Spleen (tissue), 13 donors: Measurements from ENCODE around the gene SNAPC5. TPM values are rescaled to one million over a fixed set of nuclear protein-coding genes. Genes with fewer than 3 reads are reported as not detected.

ENCODE experiments used
- DNase-seq: peaks from one replicate; pipeline ENCODE4 v3.0.0-alpha.2; 2020
- H3K27ac ChIP-seq, 8 donors: fragments of 200-600 bp; sonication (generic) in 7 of 8; 1 replicate in 4 of 8; 2 replicates in 4 of 8; pipeline versions ENCODE4 v1.5.0 to v1.8.0; 2016 to 2021; ENCODE audit warnings: inconsistent platforms in 4 of 8, mild to moderate bottlenecking in 4 of 8, moderate library complexity in 1 of 8
- H3K27me3 ChIP-seq, 7 donors: fragments of 200-600 bp; sonication (generic) in 6 of 7; replicated peaks in 1 of 7; 1 replicate in 4 of 7; 2 replicates in 3 of 7; pipeline versions ENCODE4 v1.5.0 to v1.8.0; 2016 to 2021; ENCODE audit warnings: inconsistent platforms in 3 of 7, mild to moderate bottlenecking in 1 of 7
- H3K36me3 ChIP-seq, 6 donors: fragments of 200-600 bp; sonication (generic) in 5 of 6; 1 replicate in 4 of 6; 2 replicates in 2 of 6; pipeline versions ENCODE4 v1.5.0 to v1.8.0; 2016 to 2021; ENCODE audit warnings: inconsistent platforms in 2 of 6
- H3K4me1 ChIP-seq, 6 donors: fragments of 200-600 bp; sonication (generic) in 5 of 6; 1 replicate in 3 of 6; 2 replicates in 3 of 6; pipeline versions ENCODE4 v1.5.0 to v1.8.0; 2016 to 2021; ENCODE audit warnings: inconsistent platforms in 3 of 6
- H3K4me3 ChIP-seq, 8 donors: fragments of 200-600 bp; sonication (generic) in 7 of 8; 1 replicate in 4 of 8; 2 replicates in 4 of 8; pipeline versions ENCODE4 v1.5.0 to v1.8.0; 2016 to 2021; ENCODE audit warnings: inconsistent platforms in 4 of 8, mild to moderate bottlenecking in 4 of 8, moderate library complexity in 2 of 8
- H3K9me3 ChIP-seq, 8 donors: fragments of 200-600 bp; sonication (generic) in 7 of 8; 1 replicate in 4 of 8; 2 replicates in 4 of 8; pipeline versions ENCODE4 v1.5.0 to v1.8.0; 2016 to 2021; ENCODE audit warnings: inconsistent platforms in 4 of 8
- POLR2A ChIP-seq, 3 donors: fragments of 450-650 bp; IDR thresholded peaks; one replicate each; pipeline ENCODE4 v1.5.1; 2017; ENCODE audit warnings: antibody characterized with exemption in 3 of 3, mild to moderate bottlenecking in 1 of 3
- POLR2AphosphoS5 ChIP-seq, 3 donors: sonication (generic); formaldehyde crosslinking; IDR thresholded peaks; one replicate each; pipeline ENCODE4 v1.5.1; 2017; ENCODE audit warnings: antibody characterized with exemption in 3 of 3
- WGBS, 5 donors: extraction: QIAGEN DNeasy Blood & Tissue Kit in 3 of 5; methylation state at CpG; one replicate each; pipeline versions ENCODE4 v1.1.5 to v1.1.7; 2013 to 2018; 5-methylcytosine and 5-hydroxymethylcytosine counted together
- intact Hi-C: fragments of 100-400 bp; cut with DNase I; formaldehyde crosslinking; loops from one replicate; pipeline ENCODE4 v1.15.0; 2023; ENCODE audit warnings: low total_unique reads
- long read RNA-seq, 2 donors: transcript quantifications; one replicate each; lab custom pipeline, GENCODE V29; 2026
- polyA plus RNA-seq, 3 donors: library from polyadenylated mRNA; stranded (reverse); fragments of 200-250 nt; gene quantifications; one replicate each; pipeline ENCODE4 v1.2.1, GENCODE V29; 2013
- total RNA-seq, 7 donors: library from RNA; depleted of rRNA in 3 of 7; stranded (reverse); fragments of >200 nt in 3 of 7; fragmentation: NEBNext Ultra II Directional in 4 of 7; extraction: Animal tissue kit (Norgen Biotek cat#: 25700) in 4 of 7; gene quantifications; one replicate each; pipeline versions ENCODE4 v1.1.0 to v1.2.1, GENCODE V29; 2016 to 2021
- TF ChIP-seq, protein P1 (sequence below), 11 experiments: fragments of 200-600 bp in 7 of 11; fragments of 450-650 bp in 4 of 11; sonication (generic) in 4 of 11; IDR thresholded peaks in 8 of 11; conservative IDR thresholded peaks in 3 of 11; 1 replicate in 7 of 11; 2 replicates in 4 of 11; pipeline versions ENCODE4 v1.4.0 to v1.8.0; 2016 to 2021; ENCODE audit warnings: antibody characterized with exemption in 11 of 11, inconsistent platforms in 4 of 11, mild to moderate bottlenecking in 1 of 11
- donor health status: healthy with polysubstance abuse.
- donor health status: DM: no; HTN: no; CAD: no; lungs with moderate emphysema.
- donor health status: DM: no; HTN: no; CAD: no.
- donor health status: Bipolar disorder and iron deficiency.
- donor health status: healthy.
- donor health status: DM: no; HTN: no; CAD: no.
- donor health status: DM: yes; HTN: yes; CAD: no.

SNAPC5 gene, protein sequence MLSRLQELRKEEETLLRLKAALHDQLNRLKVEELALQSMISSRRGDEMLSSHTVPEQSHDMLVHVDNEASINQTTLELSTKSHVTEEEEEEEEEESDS
- total RNA-seq (10 to 100 TPM; 20.0 to 37.2 (median 25.2) TPM), polyA plus RNA-seq (10 to 100 TPM; 30.6 to 46.8 (median 34.3) TPM)
- long read RNA-seq, donor 1, transcript SNAPC5-202 (3 exons, 1,002 nt), result major isoform, 11 of 14 reads
- long read RNA-seq, donor 1, partial matches to known transcripts, result 0 of 14 reads
- long read RNA-seq, donor 1, other reads (novel, unspliced or antisense), result 0 of 14 reads
- long read RNA-seq, donor 2, transcript SNAPC5-202 (3 exons, 1,002 nt), result major isoform, 5 of 10 reads
- long read RNA-seq, donor 2, partial matches to known transcripts, result 0 of 10 reads
- long read RNA-seq, donor 2, other reads (novel, unspliced or antisense), result 0 of 10 reads

DNA sequence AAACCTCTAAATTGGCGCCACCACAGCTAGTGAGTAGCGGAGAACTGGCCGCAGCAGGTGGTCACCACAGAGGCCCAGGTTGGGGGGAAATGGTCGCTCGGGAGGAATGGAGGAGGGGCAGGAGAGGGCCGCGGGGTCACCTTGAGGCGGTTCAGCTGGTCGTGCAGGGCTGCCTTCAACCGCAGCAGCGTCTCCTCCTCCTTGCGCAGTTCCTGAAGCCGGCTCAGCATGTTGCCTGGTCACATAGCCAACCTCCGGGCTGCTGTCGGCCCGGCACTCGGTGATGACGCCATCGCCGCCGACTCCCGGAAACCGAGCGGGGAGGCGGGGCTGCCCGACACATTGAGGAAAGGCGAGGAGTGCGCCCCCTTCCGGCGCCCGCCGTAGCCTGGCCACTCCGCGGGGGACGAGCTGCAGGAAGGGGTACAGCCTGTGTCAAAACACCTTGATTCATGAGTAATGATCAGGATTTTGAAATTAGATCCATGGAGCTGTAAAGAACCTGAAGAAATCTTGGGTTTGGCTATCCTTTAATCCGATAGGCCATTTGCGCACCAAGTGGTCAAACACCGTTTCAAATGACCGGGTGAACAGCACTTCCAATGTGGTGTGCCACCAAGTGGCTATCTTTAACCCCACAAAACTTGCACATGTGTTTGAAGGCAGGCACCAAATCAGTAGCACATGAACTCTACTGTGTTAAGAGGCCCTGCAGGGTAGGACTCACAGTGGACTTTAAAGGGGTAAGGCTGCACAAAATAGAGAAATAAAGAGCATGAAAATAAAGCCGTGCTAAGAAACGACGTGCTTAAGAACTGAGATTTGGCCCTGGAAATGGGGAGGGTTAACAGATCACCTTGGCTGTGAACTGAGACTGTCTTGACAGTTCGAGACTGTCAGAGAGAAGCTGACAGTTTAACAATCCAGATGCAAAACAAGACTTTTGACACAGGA is at the start of gene SNAPC5:
Gene SNAPC5 (minus strand): TSS at position 261 of the 954 bp plus-strand sequence. CDS start 31 bp downstream, at position 230.
- Histone ChIP-seq H3K4me1 (peaks cover 18 to 86% (median 60%) of the 10 kb centered on the region in 6 donors), H3K27ac (peak within 1 kb of the TSS; percentile 82 to 95 (median 92)), H3K4me3 (peak within 1 kb of the TSS; percentile 84 to 98 (median 91)), H3K36me3 (peaks cover 0 to 83% (median 75%) of the 10 kb centered on the region in 6 donors), H3K9me3 (no peaks in the 10 kb centered on the region), H3K27me3 (no peaks in the 10 kb centered on the region)
- WGBS, 5 donors, result 8 to 11% (median 10%) methylated on average over 35 to 43 of the region's 43 CpGs
- DNase-seq, result peak; percentile 100
- intact Hi-C loops, result loop anchor here (5.0 kb wide), 1 partner anchor 205 kb away; the partner anchor contains the start of gene DIS3L
- TF ChIP-seq POLR2A (IDR thresholded peaks at IDR 0.05), result peak in 1 of 3 donors; percentile 37
- peak; percentile 97 to 99 (median 97) for TF ChIP-seq POLR2AphosphoS5 (IDR thresholded peaks at IDR 0.05)
- TF ChIP-seq, protein P1, sequence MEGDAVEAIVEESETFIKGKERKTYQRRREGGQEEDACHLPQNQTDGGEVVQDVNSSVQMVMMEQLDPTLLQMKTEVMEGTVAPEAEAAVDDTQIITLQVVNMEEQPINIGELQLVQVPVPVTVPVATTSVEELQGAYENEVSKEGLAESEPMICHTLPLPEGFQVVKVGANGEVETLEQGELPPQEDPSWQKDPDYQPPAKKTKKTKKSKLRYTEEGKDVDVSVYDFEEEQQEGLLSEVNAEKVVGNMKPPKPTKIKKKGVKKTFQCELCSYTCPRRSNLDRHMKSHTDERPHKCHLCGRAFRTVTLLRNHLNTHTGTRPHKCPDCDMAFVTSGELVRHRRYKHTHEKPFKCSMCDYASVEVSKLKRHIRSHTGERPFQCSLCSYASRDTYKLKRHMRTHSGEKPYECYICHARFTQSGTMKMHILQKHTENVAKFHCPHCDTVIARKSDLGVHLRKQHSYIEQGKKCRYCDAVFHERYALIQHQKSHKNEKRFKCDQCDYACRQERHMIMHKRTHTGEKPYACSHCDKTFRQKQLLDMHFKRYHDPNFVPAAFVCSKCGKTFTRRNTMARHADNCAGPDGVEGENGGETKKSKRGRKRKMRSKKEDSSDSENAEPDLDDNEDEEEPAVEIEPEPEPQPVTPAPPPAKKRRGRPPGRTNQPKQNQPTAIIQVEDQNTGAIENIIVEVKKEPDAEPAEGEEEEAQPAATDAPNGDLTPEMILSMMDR (IDR thresholded peaks at IDR 0.05 in 8 of 11, conservative IDR thresholded peaks at IDR 0.05 in 3 of 11), result peak; percentile 93 to 99 (median 97)

DNA sequence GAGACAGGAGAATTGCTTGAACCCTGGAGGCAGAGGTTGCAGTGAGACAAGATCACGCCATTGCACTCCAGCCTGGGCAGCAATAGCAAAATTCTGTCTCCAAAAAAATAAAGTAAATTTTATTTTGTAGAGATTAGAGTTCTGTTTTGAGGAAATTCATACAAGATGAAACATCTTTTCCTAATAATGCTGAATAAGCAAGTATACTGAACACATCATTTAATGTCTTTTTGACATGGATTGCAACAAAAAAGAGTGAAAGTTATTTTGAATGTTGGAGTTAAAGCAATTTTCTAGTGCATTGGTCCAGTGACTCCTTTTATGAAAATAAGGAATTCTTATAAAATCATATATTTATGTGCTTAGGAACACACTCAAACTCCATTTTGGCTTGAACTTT is 47.7 kb upstream of the SNAPC5 start:
- Histone ChIP-seq H3K27ac (no peak overlapping the region), H3K4me1 (no peaks in the 10 kb centered on the region), H3K27me3 (no peaks in the 10 kb centered on the region), H3K4me3 (no peak overlapping the region), H3K9me3 (no peaks in the 10 kb centered on the region), H3K36me3 (peaks cover 0 to 61% (median 18%) of the 10 kb centered on the region in 6 donors)
- 94 to 100% (median 100%) methylated on average over 1 of the region's 1 CpG for WGBS, 5 donors
- no peak for DNase-seq
- intact Hi-C loops, result no loop called here
- TF ChIP-seq POLR2AphosphoS5 (IDR thresholded peaks at IDR 0.05), result no peak
- TF ChIP-seq, protein P1 (IDR thresholded peaks at IDR 0.05 in 8 of 11, conservative IDR thresholded peaks at IDR 0.05 in 3 of 11), result no peak
- no peak for TF ChIP-seq POLR2A (IDR thresholded peaks at IDR 0.05)

DNA sequence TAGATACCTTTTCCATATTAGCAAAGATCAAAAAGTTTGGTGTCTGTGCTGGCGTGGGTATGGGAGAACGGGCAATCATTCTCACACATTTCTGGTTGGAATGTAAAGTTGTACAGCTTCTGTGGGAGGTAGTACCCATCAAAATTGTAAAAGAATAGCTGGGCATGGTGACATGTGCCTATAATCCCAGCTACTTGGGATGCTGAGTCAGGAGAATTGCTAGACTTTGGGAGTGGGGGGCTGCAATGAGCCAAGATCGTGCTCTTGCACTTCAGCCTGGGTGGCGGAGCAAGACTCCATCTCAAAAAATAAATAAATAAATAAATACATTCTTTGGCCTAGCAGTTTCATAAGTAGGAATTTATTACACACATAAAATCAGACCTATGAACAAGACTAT is 45.3 kb upstream of the SNAPC5 start:
- TF ChIP-seq POLR2A (IDR thresholded peaks at IDR 0.05), result no peak
- TF ChIP-seq, protein P1 (IDR thresholded peaks at IDR 0.05 in 8 of 11, conservative IDR thresholded peaks at IDR 0.05 in 3 of 11), result no peak
- H3K27ac ChIP-seq, result no peak overlapping the region
- H3K4me3 ChIP-seq, result no peak overlapping the region
- H3K27me3 ChIP-seq, result no peaks in the 10 kb centered on the region
- DNase-seq, result no peak
- peaks cover 0 to 61% (median 32%) of the 10 kb centered on the region in 6 donors for H3K36me3 ChIP-seq
- no peaks in the 10 kb centered on the region for H3K9me3 ChIP-seq
- WGBS, 5 donors, result 95 to 99% (median 98%) methylated on average over 4 of the region's 4 CpGs
- H3K4me1 ChIP-seq, result no peaks in the 10 kb centered on the region
- intact Hi-C loops, result no loop called here
